Liver (tissue), 3 donors: ENCODE measurements around the gene PLTP.

Source experiments
- JUND ChIP-seq, 2 donors: IDR thresholded peaks; 2 replicates each; pipeline ENCODE4 v1.6.1; 2016; ENCODE audit warnings: antibody characterized with exemption in 2 of 2
- NR2F2 ChIP-seq: IDR thresholded peaks from 2 replicates; pipeline ENCODE4 v1.6.1; 2016; ENCODE audit warnings: antibody characterized with exemption
- RAD21 ChIP-seq, 2 donors: IDR thresholded peaks; 2 replicates each; pipeline ENCODE4 v1.6.1; 2016; ENCODE audit warnings: antibody characterized with exemption in 2 of 2, mild to moderate bottlenecking in 2 of 2
- SP1 ChIP-seq: IDR thresholded peaks from 2 replicates; pipeline ENCODE4 v1.6.1; 2018; ENCODE audit warnings: antibody characterized with exemption, mild to moderate bottlenecking
- TAF1 ChIP-seq: conservative IDR thresholded peaks from 2 replicates; pipeline ENCODE4 v1.6.1; 2016; ENCODE audit warnings: antibody characterized with exemption, mild to moderate bottlenecking
- YY1 ChIP-seq: IDR thresholded peaks from 2 replicates; pipeline ENCODE4 v1.6.1; 2016; ENCODE audit warnings: antibody characterized with exemption, mild to moderate bottlenecking
- TF ChIP-seq, protein P1 (sequence below): fragments of 150-350 bp; IDR thresholded peaks from 2 replicates; pipeline ENCODE4 v1.5.1; 2017; ENCODE audit warnings: improper control_type of control experiment, low read depth, low read length; ENCODE audit not compliant: missing input control
- TF ChIP-seq, protein P2 (sequence below): IDR thresholded peaks from 2 replicates; pipeline ENCODE4 v1.6.1; 2016; ENCODE audit warnings: antibody characterized with exemption
- TF ChIP-seq, protein P3 (sequence below): IDR thresholded peaks from 2 replicates; pipeline ENCODE4 v1.6.1; 2016; ENCODE audit warnings: antibody characterized with exemption
- TF ChIP-seq, protein P4 (sequence below): IDR thresholded peaks from 2 replicates; pipeline ENCODE4 v1.6.1; 2016; ENCODE audit warnings: antibody characterized with exemption, mild to moderate bottlenecking
- donor health status: healthy.
- donor health status: healthy.

DNA sequence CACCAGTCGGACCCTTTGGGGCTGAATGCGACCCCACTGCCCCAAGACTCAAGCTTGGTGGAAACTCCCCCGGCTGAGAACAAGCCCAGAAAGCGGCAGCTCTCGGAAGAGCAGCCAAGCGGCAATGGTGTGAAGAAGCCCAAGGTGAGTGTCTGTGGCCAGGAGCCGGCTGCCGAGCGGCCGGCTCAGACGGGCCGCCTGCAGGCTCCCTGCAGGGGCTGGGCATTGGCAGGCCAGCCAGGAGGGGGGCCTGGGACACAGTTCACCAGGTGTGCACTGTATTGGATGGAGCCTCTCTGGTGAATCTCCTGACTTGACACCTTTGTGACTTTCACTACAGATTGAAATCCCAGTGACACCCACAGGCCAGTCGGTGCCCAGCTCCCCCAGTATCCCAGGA, 28.5 kb upstream of the PLTP start:
- TF ChIP-seq, protein P1, sequence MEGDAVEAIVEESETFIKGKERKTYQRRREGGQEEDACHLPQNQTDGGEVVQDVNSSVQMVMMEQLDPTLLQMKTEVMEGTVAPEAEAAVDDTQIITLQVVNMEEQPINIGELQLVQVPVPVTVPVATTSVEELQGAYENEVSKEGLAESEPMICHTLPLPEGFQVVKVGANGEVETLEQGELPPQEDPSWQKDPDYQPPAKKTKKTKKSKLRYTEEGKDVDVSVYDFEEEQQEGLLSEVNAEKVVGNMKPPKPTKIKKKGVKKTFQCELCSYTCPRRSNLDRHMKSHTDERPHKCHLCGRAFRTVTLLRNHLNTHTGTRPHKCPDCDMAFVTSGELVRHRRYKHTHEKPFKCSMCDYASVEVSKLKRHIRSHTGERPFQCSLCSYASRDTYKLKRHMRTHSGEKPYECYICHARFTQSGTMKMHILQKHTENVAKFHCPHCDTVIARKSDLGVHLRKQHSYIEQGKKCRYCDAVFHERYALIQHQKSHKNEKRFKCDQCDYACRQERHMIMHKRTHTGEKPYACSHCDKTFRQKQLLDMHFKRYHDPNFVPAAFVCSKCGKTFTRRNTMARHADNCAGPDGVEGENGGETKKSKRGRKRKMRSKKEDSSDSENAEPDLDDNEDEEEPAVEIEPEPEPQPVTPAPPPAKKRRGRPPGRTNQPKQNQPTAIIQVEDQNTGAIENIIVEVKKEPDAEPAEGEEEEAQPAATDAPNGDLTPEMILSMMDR, result no peak
- TF ChIP-seq TAF1, result no peak
- TF ChIP-seq JUND (IDR thresholded peaks at IDR 0.05), result no peak
- TF ChIP-seq, protein P2, sequence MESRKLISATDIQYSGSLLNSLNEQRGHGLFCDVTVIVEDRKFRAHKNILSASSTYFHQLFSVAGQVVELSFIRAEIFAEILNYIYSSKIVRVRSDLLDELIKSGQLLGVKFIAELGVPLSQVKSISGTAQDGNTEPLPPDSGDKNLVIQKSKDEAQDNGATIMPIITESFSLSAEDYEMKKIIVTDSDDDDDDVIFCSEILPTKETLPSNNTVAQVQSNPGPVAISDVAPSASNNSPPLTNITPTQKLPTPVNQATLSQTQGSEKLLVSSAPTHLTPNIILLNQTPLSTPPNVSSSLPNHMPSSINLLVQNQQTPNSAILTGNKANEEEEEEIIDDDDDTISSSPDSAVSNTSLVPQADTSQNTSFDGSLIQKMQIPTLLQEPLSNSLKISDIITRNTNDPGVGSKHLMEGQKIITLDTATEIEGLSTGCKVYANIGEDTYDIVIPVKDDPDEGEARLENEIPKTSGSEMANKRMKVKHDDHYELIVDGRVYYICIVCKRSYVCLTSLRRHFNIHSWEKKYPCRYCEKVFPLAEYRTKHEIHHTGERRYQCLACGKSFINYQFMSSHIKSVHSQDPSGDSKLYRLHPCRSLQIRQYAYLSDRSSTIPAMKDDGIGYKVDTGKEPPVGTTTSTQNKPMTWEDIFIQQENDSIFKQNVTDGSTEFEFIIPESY, result no peak
- no peak for TF ChIP-seq NR2F2
- TF ChIP-seq, protein P3, sequence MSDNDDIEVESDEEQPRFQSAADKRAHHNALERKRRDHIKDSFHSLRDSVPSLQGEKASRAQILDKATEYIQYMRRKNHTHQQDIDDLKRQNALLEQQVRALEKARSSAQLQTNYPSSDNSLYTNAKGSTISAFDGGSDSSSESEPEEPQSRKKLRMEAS, result no peak
- no peak for TF ChIP-seq SP1
- TF ChIP-seq RAD21 (IDR thresholded peaks at IDR 0.05), result no peak
- TF ChIP-seq YY1, result no peak
- TF ChIP-seq, protein P4, sequence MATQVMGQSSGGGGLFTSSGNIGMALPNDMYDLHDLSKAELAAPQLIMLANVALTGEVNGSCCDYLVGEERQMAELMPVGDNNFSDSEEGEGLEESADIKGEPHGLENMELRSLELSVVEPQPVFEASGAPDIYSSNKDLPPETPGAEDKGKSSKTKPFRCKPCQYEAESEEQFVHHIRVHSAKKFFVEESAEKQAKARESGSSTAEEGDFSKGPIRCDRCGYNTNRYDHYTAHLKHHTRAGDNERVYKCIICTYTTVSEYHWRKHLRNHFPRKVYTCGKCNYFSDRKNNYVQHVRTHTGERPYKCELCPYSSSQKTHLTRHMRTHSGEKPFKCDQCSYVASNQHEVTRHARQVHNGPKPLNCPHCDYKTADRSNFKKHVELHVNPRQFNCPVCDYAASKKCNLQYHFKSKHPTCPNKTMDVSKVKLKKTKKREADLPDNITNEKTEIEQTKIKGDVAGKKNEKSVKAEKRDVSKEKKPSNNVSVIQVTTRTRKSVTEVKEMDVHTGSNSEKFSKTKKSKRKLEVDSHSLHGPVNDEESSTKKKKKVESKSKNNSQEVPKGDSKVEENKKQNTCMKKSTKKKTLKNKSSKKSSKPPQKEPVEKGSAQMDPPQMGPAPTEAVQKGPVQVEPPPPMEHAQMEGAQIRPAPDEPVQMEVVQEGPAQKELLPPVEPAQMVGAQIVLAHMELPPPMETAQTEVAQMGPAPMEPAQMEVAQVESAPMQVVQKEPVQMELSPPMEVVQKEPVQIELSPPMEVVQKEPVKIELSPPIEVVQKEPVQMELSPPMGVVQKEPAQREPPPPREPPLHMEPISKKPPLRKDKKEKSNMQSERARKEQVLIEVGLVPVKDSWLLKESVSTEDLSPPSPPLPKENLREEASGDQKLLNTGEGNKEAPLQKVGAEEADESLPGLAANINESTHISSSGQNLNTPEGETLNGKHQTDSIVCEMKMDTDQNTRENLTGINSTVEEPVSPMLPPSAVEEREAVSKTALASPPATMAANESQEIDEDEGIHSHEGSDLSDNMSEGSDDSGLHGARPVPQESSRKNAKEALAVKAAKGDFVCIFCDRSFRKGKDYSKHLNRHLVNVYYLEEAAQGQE, result no peak
